M059J (cell line): ENCODE results near the gene CLIC3. TPM values are rescaled to one million over a fixed set of nuclear protein-coding genes. Genes with fewer than 3 reads are reported as not detected.
A peak's percentile ranks its signal among the peaks of the same experiment; 100 is the strongest.

Experiments
- DNase-seq: peaks from one replicate; pipeline ENCODE4 v3.0.0-alpha.2; 2012; ENCODE audit warnings: low read depth
- total RNA-seq: library from RNA; depleted of rRNA; stranded (reverse); fragments of >200 nt; shearing (Covaris generic); gene quantifications from 2 replicates; pipeline ENCODE4 v1.2.3, GENCODE V29; 2014; rRNA removed

The CLIC3 gene
- total RNA-seq, 1 experiment from 2014 or later, result 18.9 TPM

- DNase-seq, result no peak
Observed at GRCh38 chr9:136952876-136953770, 43.2 kb downstream of the CLIC3 start.

DNA sequence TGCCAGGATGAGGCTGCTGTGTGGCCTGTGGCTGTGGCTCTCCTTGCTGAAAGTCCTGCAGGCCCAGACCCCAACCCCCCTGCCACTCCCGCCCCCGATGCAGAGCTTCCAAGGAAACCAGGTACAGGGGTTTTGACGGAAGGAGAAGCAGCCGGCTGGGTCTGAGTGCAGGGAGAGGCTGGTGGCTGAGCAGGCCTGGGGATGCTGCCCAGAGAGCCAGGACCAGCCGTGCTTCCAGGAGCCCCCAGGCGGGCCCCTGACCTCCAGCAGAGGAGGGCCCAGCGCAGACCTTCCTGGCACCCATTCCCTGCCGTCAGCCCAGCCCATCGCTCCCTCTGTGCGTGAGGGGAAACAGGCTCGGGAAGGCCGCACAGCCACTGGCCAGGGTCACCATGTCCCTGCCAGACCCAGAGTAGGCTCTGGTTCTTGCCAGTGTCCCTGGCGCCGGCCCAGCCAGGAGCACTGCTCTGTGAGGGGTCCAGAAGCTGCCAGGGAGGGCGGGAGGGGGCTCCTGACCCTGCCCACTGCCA, 44.0 kb downstream of the CLIC3 start:
- DNase-seq, result no peak

- DNase-seq, result no peak
Observed at GRCh38 chr9:136951541-136952320, 44.6 kb downstream of the CLIC3 start, which contains the start of gene LCN12. Gene LCN12 (plus strand): TSS chr9:136952273. CDS start chr9:136952328, 55 bp downstream.

GRCh38 chr9:136950656-136951276, 45.6 kb downstream of the CLIC3 start:
- DNase-seq, result peak; percentile 39

- peak; percentile 91 for DNase-seq
Observed at GRCh38 chr9:136949817-136950655, 46.3 kb downstream of the CLIC3 start.

DNA sequence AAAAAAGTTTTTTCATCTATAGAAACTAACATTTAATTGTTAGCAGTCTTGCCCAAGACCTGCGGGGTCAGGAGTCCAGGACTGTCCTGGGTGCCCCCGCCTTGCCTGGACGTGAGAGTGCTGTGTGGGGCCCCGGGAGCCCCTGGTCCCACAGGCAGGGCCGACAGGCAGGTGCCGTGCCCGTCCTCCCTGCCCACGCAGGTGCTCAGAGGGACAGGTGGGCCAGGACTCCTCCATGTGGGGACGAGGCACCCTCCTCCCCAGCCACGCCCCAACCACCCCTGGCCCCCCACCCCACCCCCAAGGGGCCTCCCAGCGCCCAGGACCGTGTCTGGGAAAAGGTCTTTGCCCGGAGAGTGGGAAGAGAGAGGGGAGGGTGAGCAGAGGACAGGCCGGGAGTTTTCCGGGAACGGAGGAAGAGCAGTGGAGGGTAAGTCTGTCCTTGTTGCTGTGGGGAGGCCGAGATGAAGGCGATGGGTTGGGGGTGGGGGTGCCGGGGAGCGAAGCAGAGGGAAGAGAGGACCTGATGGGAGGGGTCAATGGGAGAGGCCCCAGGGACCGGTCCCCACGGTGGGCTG, 47.0 kb downstream of the CLIC3 start:
- DNase-seq, result no peak

- DNase-seq, result peak; percentile 43
Observed at GRCh38 chr9:136947955-136948510, 48.3 kb downstream of the CLIC3 start.

DNA sequence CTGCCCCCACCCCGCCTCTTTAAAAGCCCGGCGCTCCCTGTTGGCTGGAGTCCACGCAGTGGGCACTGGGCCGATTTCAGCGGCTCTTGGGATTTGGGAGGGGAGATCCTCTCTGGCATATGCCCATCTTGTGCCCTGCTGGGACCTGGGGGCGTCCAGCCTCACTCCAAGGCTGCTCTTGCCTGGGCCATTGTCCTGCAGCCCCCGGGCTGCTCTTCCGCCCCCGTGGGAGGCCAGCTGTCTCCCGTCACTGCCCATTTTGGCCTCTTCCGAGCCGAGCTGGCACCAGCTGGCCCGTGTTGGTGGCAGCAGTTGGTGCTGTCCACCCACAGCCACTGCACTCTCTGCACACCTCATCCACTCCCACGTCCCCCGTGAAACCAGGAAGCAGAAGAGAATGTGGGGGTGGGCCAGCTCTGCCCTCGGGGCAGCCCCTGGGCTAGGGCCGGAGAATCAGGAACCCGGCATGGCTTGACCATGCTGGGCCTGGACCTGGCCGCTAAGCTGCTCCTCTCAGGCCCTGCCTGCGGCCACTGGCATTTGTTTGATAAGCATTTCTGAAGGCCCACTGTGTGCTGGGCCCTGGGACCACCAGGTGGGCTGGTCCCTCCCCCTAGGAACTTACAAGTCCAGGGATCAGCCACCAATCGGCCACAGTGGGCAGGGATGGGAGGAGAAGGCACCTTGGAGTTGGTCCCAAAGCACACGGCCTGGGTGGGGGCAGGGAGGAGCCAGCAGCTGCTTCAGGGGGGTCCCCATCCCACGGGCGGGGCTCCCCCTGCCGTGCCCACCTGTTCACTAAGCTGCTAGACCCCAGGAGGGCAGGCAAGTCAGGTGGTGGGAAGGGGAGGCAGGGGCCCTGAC, 49.1 kb downstream of the CLIC3 start:
- DNase-seq, result no peak

DNA sequence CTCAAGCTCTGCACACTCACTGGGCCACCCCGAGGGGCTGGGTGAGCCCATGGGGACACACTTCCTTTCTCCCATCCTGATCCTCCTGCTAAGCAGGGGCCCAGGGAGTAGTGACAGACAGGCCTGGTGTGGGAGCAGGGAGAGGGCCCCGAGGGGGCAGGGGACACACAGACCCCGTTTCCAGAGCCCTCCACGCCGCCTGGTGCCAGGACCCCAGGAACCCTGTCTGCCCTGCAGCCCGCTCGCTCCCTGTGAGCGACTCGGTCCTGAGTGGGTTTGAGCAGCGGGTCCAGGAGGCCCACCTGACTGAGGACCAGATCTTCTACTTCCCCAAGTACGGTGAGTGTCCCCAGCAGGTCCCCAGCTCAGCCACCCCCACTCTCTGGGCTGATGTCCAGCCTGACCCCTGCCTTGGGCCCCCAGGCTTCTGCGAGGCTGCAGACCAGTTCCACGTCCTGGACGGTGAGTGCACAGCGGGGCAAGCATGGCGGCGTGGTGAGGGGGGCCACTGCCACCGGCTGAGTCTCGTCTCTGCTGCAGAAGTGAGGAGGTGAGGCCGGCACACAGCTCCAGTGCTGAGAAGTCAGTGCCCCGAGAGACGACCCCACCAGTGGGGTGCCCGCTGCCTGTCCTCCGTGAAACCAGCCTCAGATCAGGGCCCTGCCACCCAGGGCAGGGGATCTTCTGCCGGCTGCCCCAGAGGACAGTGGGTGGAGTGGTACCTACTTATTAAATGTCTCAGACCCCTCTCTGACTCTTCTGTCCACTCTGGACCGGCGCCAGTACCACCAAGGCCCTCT, 49.9 kb downstream of the CLIC3 start:
- DNase-seq, result no peak

- DNase-seq, result no peak
Observed at GRCh38 chr9:136945333-136946227, 50.8 kb downstream of the CLIC3 start.

Other genes with a start within 250 kb of the CLIC3 start
- not detected in 2 replicates for gene LCN6, start 248.0 kb downstream of the CLIC3 start, total RNA-seq
- gene LCN8, start 238.3 kb downstream of the CLIC3 start, total RNA-seq, result not detected in 2 replicates
- gene LCN15, start 232.1 kb downstream of the CLIC3 start, total RNA-seq, result not detected in 2 replicates
- gene TMEM141, start 205.2 kb downstream of the CLIC3 start, total RNA-seq, result 63.0 and 84.8 TPM in 2 replicates
- gene CCDC183, start 200.2 kb downstream of the CLIC3 start, total RNA-seq, result not detected in 2 replicates
- 55.9 and 75.4 TPM in 2 replicates for gene RABL6, start 188.6 kb downstream of the CLIC3 start, total RNA-seq
- gene AJM1, start 154.1 kb downstream of the CLIC3 start, total RNA-seq, result 0.15 and 1.1 TPM in 2 replicates
- 81.2 and 95.3 TPM in 2 replicates for gene PHPT1, start 147.2 kb downstream of the CLIC3 start, total RNA-seq
- gene MAMDC4, start 144.2 kb downstream of the CLIC3 start, total RNA-seq, result 0.44 TPM in 1 of 2 replicates, not detected in the other
- 567 and 587 TPM in 2 replicates for gene EDF1, start 130.3 kb downstream of the CLIC3 start, total RNA-seq
- gene TRAF2, start 110.1 kb downstream of the CLIC3 start, total RNA-seq, result 13.6 and 26.8 TPM in 2 replicates
- gene FBXW5, start 51.8 kb downstream of the CLIC3 start, total RNA-seq, result 78.4 and 117 TPM in 2 replicates
- gene C8G, start 51.3 kb downstream of the CLIC3 start, total RNA-seq, result 0.89 TPM in 1 of 2 replicates, not detected in the other
- gene LCN12, start 44.3 kb downstream of the CLIC3 start, total RNA-seq, result 1.2 TPM in 1 of 2 replicates, not detected in the other
- gene PTGDS, start 19.1 kb downstream of the CLIC3 start, total RNA-seq, result not detected in 2 replicates
- not detected in 2 replicates for gene LCNL1, start 13.6 kb downstream of the CLIC3 start, total RNA-seq
- gene PAXX, start 4.1 kb downstream of the CLIC3 start, total RNA-seq, result 53.1 and 59.0 TPM in 2 replicates
- gene ABCA2, start 31.7 kb upstream of the CLIC3 start, total RNA-seq, result 9.2 and 10.2 TPM in 2 replicates
- not detected in 2 replicates for gene FUT7, start 35.5 kb upstream of the CLIC3 start, total RNA-seq
- 8.2 and 10.7 TPM in 2 replicates for gene NPDC1, start 49.6 kb upstream of the CLIC3 start, total RNA-seq
- gene ENTPD2, start 57.5 kb upstream of the CLIC3 start, total RNA-seq, result not detected in 2 replicates
- gene SAPCD2, start 74.0 kb upstream of the CLIC3 start, total RNA-seq, result 11.8 and 28.5 TPM in 2 replicates
- gene UAP1L1, start 80.9 kb upstream of the CLIC3 start, total RNA-seq, result 6.7 and 12.9 TPM in 2 replicates
- gene MAN1B1, start 90.4 kb upstream of the CLIC3 start, total RNA-seq, result 86.8 and 145 TPM in 2 replicates
- 26.8 and 30.0 TPM in 2 replicates for gene DPP7, start 118.2 kb upstream of the CLIC3 start, total RNA-seq
- gene GRIN1, start 142.6 kb upstream of the CLIC3 start, total RNA-seq, result not detected in 2 replicates
- not detected in 2 replicates for gene LRRC26, start 173.5 kb upstream of the CLIC3 start, total RNA-seq
- not detected in 2 replicates for gene TMEM210, start 175.5 kb upstream of the CLIC3 start, total RNA-seq
- gene ANAPC2, start 192.0 kb upstream of the CLIC3 start, total RNA-seq, result 8.6 and 17.6 TPM in 2 replicates
- gene SSNA1, start 192.1 kb upstream of the CLIC3 start, total RNA-seq, result 99.7 and 110 TPM in 2 replicates
- gene TPRN, start 204.2 kb upstream of the CLIC3 start, total RNA-seq, result 4.5 and 8.5 TPM in 2 replicates
- gene TMEM203, start 209.1 kb upstream of the CLIC3 start, total RNA-seq, result 68.2 and 68.9 TPM in 2 replicates
- 14.9 and 17.6 TPM in 2 replicates for gene NDOR1, start 209.1 kb upstream of the CLIC3 start, total RNA-seq
- 0.39 TPM in 1 of 2 replicates, not detected in the other for gene RNF208, start 225.7 kb upstream of the CLIC3 start, total RNA-seq
- gene CYSRT1, start 228.6 kb upstream of the CLIC3 start, total RNA-seq, result 0.44 and 1.0 TPM in 2 replicates
- not detected in 2 replicates for gene RNF224, start 230.9 kb upstream of the CLIC3 start, total RNA-seq
- 0.10 TPM in 1 of 2 replicates, not detected in the other for gene SLC34A3, start 234.3 kb upstream of the CLIC3 start, total RNA-seq
- 273 and 381 TPM in 2 replicates for gene TUBB4B, start 244.7 kb upstream of the CLIC3 start, total RNA-seq